ENCODE measurements around the gene HMOX1.

Gene HMOX1

DNA sequence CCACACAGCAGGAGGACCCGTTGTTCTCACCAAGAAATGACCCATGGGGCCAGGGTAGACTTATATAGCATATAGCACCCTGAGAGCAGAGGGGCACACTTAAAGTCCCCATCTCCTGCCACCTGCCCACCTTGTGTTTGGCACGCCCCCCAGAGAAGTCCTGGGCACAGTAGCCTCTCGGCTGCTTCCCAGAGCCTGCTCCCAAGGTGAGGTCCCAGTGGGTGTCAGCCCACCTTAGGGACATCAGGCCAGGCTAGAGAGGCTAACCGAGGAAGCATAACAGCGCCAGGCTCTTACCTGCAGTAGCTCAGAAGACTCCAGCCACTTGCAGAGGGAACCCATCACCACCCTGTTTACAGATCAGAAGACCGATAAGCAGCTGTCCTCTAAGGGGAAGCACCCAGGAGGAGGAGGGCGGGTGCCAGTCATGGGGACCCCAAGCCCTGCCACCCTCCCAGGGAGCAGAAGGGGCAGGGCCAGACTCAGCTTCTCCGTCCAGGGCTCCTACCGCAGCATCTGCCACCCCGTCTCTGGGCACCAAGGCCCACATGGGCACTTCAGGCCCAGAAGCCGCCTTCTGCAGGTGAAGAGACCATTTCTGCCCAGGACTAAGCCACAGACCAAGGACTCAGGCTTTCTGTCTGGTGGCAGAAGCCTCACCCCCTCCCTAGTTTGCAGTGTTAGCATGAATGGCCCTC is 34.9 kb upstream of the HMOX1 start:
- Histone ChIP-seq H3K9me3 (ENCODE audit: low read length) (no peaks in the 10 kb centered on the region), H2AFZ (ENCODE audit: low read depth, low read length) (no peak overlapping the region), H3K4me1 (ENCODE audit: insufficient read depth, low read length) (peaks cover 5% of the 10 kb centered on the region), H3K36me3 (ENCODE audit: insufficient read depth, low read length) (peaks cover 6% of the 10 kb centered on the region), H3K4me3 (ENCODE audit: low read length) (no peak overlapping the region), H3K27me3 (ENCODE audit: insufficient read depth, low read length) (no peaks in the 10 kb centered on the region)

DNA sequence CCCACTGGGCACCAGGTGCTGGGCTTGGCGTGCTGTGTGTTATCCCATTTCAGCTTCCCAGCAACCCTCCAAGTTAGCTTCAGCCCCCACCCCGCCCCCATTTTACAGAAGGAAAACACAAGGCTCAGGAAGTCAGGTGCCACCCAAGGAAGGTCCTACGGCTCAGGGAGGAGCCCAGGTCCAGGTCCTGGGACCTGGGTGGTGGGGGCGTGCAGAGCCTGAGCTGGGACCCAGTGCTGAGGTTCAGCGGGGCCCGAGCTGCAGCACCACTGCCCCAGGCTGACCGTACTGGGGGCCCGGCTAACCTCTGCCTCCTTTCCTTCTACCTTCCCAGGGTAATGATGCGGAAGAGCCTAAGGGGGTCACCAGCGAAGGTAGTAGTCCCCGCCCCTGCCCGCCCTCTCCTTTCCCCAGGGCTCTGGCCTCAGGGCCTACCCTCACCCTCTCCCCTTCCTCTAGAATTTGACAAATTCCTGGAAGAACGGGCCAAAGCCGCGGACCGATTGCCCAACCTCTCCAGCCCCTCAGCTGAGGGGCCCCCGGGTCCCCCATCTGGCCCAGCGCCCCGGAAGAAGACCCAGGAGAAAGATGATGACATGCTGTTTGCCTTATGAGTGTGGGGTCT is 34.2 kb upstream of the HMOX1 start:
- peaks cover 10% of the 10 kb centered on the region for H3K4me1 ChIP-seq (ENCODE audit: insufficient read depth, low read length)
- H3K9me3 ChIP-seq (ENCODE audit: low read length): no peaks in the 10 kb centered on the region
- H2AFZ ChIP-seq (ENCODE audit: low read depth, low read length): no peak overlapping the region
- no peak overlapping the region for H3K4me3 ChIP-seq (ENCODE audit: low read length)
- peaks cover 3% of the 10 kb centered on the region for H3K36me3 ChIP-seq (ENCODE audit: insufficient read depth, low read length)
- no peaks in the 10 kb centered on the region for H3K27me3 ChIP-seq (ENCODE audit: insufficient read depth, low read length)

DNA sequence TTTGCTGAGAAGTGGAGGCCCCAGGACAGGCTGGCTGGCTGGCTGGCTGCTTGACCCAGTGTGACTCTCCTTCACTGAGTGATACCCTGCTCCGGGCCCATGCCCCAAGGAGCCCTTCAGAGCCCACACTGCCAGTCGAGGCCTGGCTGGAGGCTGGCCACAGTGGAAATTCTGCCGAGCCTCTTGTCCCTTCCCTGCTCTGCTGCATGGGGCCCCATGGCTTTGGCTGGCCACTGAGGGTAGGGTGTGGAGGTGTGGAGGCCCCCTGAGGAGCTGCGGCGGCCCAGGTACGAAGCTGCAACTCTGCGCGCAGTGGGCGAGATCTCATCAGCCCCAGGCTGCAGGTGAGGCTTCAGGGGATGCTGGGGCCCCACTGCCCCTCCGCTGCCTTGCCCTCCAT is 33.4 kb upstream of the HMOX1 start:
- Histone ChIP-seq H3K4me3 (ENCODE audit: low read length) (no peak overlapping the region), H3K27me3 (ENCODE audit: insufficient read depth, low read length) (no peaks in the 10 kb centered on the region), H2AFZ (ENCODE audit: low read depth, low read length) (no peak overlapping the region), H3K9me3 (ENCODE audit: low read length) (no peaks in the 10 kb centered on the region), H3K36me3 (ENCODE audit: insufficient read depth, low read length) (no peaks in the 10 kb centered on the region), H3K4me1 (ENCODE audit: insufficient read depth, low read length) (peaks cover 10% of the 10 kb centered on the region)

DNA sequence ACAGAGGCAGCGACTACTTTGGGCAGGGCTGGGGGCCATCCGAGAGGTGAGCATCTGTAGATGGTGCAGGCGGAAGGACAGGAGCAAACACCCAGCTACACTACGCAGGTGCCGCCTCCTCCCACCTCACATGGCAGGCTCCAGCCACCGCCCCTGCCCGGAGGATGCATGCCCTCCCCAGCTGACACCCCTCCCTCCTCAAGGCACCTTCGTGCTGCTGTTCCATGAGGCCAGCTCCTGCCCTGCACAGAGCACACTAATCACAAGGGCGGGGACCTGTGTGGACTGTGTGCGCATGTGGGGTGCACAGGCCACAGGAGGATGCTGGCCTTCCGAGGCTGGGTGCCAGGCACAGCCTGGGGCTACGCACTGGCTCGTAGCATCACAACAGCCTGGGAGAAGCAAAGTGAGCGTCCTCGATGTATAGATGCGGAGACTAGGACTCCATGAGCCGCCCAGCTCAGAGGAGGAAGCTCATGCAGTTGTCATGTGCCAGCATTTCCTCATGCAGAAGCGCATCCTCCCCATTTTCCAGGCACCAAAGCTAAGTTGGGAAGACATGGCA is 32.8 kb upstream of the HMOX1 start:
- no peaks in the 10 kb centered on the region for H3K9me3 ChIP-seq (ENCODE audit: low read length)
- H3K36me3 ChIP-seq (ENCODE audit: insufficient read depth, low read length): no peaks in the 10 kb centered on the region
- H3K4me1 ChIP-seq (ENCODE audit: insufficient read depth, low read length): peaks cover 10% of the 10 kb centered on the region
- no peak overlapping the region for H2AFZ ChIP-seq (ENCODE audit: low read depth, low read length)
- no peaks in the 10 kb centered on the region for H3K27me3 ChIP-seq (ENCODE audit: insufficient read depth, low read length)
- H3K4me3 ChIP-seq (ENCODE audit: low read length): no peak overlapping the region

DNA sequence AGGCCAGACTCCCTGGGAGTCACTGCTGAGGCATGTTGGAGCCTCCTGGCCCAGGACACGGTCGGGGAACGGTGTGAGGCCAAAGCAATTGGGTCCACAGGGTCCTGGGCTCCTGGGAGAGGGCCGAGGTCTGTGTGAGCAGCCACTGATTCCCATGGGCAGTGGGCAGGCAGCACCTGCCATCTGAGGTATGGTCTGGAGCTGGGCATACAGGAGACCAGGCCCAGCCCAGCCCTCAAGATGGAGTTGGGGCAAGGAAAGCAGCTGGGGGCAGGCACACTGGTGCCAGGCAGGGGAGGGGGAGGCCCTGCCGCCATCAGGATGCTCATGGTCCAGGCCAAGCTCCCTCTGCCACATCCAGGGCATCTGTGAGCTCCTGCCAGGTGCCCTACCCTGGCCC is 32.2 kb upstream of the HMOX1 start:
- H3K4me1 ChIP-seq (ENCODE audit: insufficient read depth, low read length): peaks cover 10% of the 10 kb centered on the region
- no peaks in the 10 kb centered on the region for H3K36me3 ChIP-seq (ENCODE audit: insufficient read depth, low read length)
- no peaks in the 10 kb centered on the region for H3K9me3 ChIP-seq (ENCODE audit: low read length)
- no peak overlapping the region for H2AFZ ChIP-seq (ENCODE audit: low read depth, low read length)
- H3K27me3 ChIP-seq (ENCODE audit: insufficient read depth, low read length): no peaks in the 10 kb centered on the region
- H3K4me3 ChIP-seq (ENCODE audit: low read length): no peak overlapping the region

DNA sequence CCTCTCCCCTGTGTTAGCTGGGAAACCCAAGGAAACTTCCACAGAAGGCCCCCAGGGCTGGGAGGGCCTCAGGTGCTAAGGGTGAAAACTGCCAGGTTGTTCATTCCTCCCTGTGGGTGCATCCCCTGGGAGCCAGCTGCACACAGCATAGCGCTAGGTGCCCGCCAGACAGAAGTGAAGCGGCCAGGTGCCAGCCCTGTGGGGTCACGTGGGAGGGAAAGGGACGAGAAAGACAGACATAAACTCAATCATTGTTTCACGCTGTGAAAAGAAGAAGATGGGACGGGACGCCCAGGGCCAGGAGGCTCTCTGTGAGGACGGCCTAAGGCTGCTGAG is 31.6 kb upstream of the HMOX1 start:
- Histone ChIP-seq H3K27me3 (ENCODE audit: insufficient read depth, low read length) (no peaks in the 10 kb centered on the region), H2AFZ (ENCODE audit: low read depth, low read length) (no peak overlapping the region), H3K4me1 (ENCODE audit: insufficient read depth, low read length) (peaks cover 10% of the 10 kb centered on the region), H3K4me3 (ENCODE audit: low read length) (no peak overlapping the region), H3K36me3 (ENCODE audit: insufficient read depth, low read length) (no peaks in the 10 kb centered on the region), H3K9me3 (ENCODE audit: low read length) (no peaks in the 10 kb centered on the region)

DNA sequence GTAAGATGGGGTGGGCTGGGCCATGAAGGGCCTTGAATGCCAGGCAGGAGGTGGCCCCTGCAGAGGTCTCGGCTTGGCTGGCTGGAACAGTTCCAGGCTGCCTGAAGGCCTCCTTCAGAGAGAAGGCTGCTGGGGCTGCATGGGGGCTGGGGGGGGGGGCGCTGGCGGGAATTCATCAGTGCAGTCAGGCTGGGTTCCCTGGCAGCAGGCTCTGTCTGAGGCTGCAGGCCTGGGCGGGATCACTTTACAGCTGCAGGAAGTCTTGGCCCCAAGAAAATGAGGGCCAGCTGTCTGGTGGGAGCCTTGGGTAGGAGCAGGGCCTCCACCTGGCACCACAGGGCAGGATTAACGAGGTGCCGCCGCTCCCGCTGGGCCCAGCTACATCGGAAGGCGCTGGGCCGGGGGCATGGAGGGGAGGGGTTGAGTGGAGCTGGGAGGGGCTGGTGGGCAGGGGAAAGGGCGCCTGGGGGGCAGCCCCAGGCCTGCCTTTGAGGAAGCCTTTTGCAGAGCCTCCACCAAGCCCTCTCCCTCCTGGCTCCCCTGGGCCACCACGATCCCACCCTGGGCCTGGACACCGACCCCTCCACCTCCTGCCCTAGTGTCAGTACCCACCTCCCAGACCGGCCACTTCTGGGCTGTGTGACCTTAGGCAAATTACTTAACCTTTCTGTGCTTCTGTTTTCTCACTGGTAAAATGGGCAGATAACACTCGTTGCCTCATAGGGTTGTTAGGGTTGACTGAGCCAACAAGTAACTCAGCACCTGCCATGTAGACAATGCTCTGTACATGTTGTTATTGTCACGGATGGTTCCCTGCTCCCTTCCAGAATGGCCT is 31.0 kb upstream of the HMOX1 start:
- peak overlapping the region; percentile 8 for H2AFZ ChIP-seq (ENCODE audit: low read depth, low read length)
- H3K27me3 ChIP-seq (ENCODE audit: insufficient read depth, low read length): no peaks in the 10 kb centered on the region
- H3K4me1 ChIP-seq (ENCODE audit: insufficient read depth, low read length): peaks cover 10% of the 10 kb centered on the region
- peak overlapping the region; percentile 58 for H3K4me3 ChIP-seq (ENCODE audit: low read length)
- H3K36me3 ChIP-seq (ENCODE audit: insufficient read depth, low read length): no peaks in the 10 kb centered on the region
- no peaks in the 10 kb centered on the region for H3K9me3 ChIP-seq (ENCODE audit: low read length)

DNA sequence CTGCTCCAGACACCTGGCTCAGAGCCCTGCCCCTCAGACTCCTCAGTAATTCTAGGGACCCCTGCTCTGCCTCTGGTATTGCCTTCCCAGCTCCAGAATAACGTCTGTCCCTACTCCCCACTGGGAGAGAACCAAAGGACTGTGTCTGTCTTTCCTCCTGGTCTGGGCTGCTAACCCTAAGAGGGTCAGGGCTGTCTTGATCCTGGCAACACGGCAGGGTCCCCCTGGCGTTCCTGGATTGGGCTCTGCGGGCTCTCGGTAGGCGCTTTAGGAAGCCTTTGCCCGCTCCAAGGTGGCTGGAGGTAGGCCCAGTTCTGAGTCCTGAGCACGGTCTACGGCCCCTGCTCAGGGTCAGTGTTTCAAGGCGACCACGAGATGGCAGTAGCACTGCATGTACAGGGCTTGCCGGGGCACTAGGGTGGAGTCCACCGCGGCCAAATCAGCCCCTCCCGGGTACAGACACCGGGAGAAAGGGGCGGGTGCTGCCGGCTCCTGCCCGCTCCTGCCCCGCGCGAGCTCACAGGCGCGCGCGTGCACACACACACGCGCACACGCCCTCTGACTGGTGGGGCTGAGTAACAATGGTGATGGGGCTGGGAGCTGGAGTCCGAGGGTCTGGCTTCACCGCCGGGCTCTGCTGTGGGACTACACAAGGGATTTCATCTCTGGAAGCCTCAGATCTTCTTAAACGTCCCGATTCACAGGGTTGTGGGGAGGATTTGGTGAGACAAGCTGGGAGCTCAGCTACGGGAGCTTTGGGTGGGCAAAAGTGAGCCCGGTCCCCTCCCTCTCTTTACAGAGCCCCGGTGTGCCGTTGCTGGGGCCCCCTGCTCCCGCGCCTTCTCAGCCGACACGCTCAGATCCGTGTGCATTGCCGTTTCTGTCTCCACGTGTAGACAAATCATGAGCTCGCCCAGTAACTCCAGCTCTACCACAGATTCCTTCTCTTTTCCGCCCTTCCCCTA is 30.1 kb upstream of the HMOX1 start:
- Histone ChIP-seq H3K9me3 (ENCODE audit: low read length) (no peaks in the 10 kb centered on the region), H3K4me1 (ENCODE audit: insufficient read depth, low read length) (peaks cover 10% of the 10 kb centered on the region), H3K36me3 (ENCODE audit: insufficient read depth, low read length) (no peaks in the 10 kb centered on the region), H3K4me3 (ENCODE audit: low read length) (peak overlapping the region; percentile 58), H2AFZ (ENCODE audit: low read depth, low read length) (peak overlapping the region; percentile 94), H3K27me3 (ENCODE audit: insufficient read depth, low read length) (no peaks in the 10 kb centered on the region)

DNA sequence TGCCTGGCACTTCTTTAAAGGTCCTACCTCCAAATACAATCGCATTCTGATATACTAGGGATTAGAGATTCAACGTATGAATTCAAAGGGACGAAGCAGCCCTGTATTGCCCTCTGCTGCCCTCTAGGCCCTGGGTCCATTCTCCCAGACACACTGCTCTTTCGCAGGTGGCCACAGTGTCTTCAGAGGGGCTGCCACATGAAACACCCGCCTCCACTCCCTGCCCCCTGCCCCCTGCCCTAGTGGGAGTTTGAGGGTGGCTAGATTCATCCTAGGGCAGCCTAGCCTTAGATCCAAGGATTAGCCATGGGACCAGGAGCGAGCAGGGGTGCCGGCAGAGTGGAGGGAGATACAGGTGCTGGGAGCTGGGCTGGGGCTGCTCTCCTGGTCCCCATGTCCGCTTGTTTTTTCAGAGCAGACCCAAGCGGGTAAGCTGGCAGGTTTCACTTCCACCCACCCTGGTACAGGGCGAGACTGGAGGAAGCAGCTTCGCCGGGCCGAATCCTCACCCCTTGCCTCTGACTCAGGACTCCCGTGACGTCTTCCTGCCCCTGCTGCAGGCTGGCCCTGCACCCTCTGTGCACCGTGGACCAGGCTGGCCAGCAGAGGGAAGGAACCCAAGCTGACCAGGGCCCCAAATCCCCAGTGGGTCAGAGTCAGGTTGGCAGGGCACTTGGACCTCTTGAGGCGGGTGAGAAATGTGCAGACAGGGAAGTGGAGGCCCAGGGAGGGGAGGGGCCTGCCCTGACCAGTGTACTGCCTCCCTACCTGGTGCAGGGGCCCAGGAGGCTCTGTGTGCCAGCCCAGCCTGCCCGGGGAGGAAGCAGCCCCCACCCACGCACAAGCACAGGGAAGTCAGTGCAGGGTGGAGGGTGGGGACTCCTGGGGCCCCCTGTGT is 28.4 kb upstream of the HMOX1 start:
- no peak overlapping the region for H3K4me3 ChIP-seq (ENCODE audit: low read length)
- no peaks in the 10 kb centered on the region for H3K36me3 ChIP-seq (ENCODE audit: insufficient read depth, low read length)
- H3K9me3 ChIP-seq (ENCODE audit: low read length): no peaks in the 10 kb centered on the region
- no peaks in the 10 kb centered on the region for H3K27me3 ChIP-seq (ENCODE audit: insufficient read depth, low read length)
- H3K4me1 ChIP-seq (ENCODE audit: insufficient read depth, low read length): peaks cover 10% of the 10 kb centered on the region
- no peak overlapping the region for H2AFZ ChIP-seq (ENCODE audit: low read depth, low read length)

DNA sequence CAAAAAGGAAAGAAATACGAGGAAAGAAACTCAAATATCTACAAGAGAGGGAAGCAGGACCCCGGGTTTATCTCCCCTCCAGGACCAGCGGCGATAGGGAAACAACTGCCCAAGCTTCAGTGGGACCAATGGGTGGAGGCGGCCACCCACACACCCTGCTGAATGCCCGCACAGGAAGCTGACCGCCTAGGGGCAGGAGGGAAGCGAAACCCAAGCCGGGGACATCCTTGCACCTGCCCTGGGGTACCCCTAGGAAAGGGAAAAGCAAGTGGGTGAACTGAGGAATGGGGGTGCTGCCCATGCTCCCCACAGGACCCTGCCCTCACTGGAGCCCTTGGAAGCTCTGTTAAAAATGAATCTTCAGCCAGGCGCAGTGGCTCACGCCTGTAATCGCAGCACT is 27.6 kb upstream of the HMOX1 start:
- Histone ChIP-seq H3K36me3 (ENCODE audit: insufficient read depth, low read length) (no peaks in the 10 kb centered on the region), H2AFZ (ENCODE audit: low read depth, low read length) (no peak overlapping the region), H3K9me3 (ENCODE audit: low read length) (no peaks in the 10 kb centered on the region), H3K4me3 (ENCODE audit: low read length) (no peak overlapping the region), H3K4me1 (ENCODE audit: insufficient read depth, low read length) (peaks cover 10% of the 10 kb centered on the region), H3K27me3 (ENCODE audit: insufficient read depth, low read length) (no peaks in the 10 kb centered on the region)

DNA sequence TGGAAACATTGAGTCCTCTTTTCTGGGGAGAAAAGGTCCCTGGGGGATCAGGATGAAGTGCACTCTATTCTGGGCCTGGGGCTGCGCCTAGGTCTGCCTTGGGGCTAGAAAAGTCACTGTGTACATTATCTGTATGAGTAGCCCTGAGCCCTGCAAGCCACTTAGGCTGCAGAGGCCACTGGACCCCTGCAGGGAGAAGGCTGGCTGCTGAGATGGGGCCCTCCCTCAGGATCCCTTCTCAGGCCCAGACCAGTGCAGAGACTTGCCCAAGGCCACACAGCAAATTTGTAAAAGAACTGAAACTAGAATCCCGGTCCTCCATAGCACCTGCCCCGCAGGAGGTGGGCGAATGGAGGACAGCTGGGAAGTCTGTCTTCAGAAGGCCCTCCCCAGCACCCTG is 26.8 kb upstream of the HMOX1 start:
- Histone ChIP-seq H3K9me3 (ENCODE audit: low read length) (no peaks in the 10 kb centered on the region), H3K4me3 (ENCODE audit: low read length) (no peak overlapping the region), H3K27me3 (ENCODE audit: insufficient read depth, low read length) (no peaks in the 10 kb centered on the region), H3K4me1 (ENCODE audit: insufficient read depth, low read length) (peaks cover 10% of the 10 kb centered on the region), H3K36me3 (ENCODE audit: insufficient read depth, low read length) (no peaks in the 10 kb centered on the region), H2AFZ (ENCODE audit: low read depth, low read length) (no peak overlapping the region)

All from neuron (in vitro differentiated cells).